LNCAP (cell line): ENCODE measurements around the gene SPTLC2.

Source experiments
- CTCF ChIP-seq: fragments of 450-650 bp; IDR thresholded peaks from 2 replicates; pipeline ENCODE4 v1.5.1; 2017; ENCODE audit warnings: mild to moderate bottlenecking

Gene SPTLC2

GRCh38 chr14:77589099-77589498, 27.3 kb downstream of the SPTLC2 start:
- TF ChIP-seq CTCF, result no peak

- TF ChIP-seq CTCF, result no peak
These were observed 31.1 kb downstream of the SPTLC2 start for GRCh38 chr14:77585385-77585784.

- TF ChIP-seq CTCF, result no peak
These were observed 31.6 kb downstream of the SPTLC2 start for GRCh38 chr14:77584809-77585208.

- TF ChIP-seq CTCF, result no peak
These were observed 32.8 kb downstream of the SPTLC2 start for GRCh38 chr14:77583657-77584056.

GRCh38 chr14:77582511-77582910, 33.9 kb downstream of the SPTLC2 start:
- no peak for TF ChIP-seq CTCF

- no peak for TF ChIP-seq CTCF
These were observed 35.4 kb downstream of the SPTLC2 start for GRCh38 chr14:77580964-77581505.

- TF ChIP-seq CTCF, result no peak
These were observed 36.0 kb downstream of the SPTLC2 start for GRCh38 chr14:77580477-77580876.

GRCh38 chr14:77579780-77580179, 36.7 kb downstream of the SPTLC2 start:
- TF ChIP-seq CTCF, result no peak
